Measurements from ENCODE around the gene GHDC.

- TF ChIP-seq CTCF (IDR thresholded peaks at IDR 0.05; ENCODE audit: low read length) (no peak), EZH2 (IDR thresholded peaks at IDR 0.05; ENCODE audit: borderline replicate concordance, low read length) (no peak)
Measured at GRCh38 chr17:42233994-42234393, 39.7 kb upstream of the GHDC start.

All from OCI-LY1 (cell line).